Smooth muscle cell (in vitro differentiated cells): Measurements from ENCODE around the gene ABLIM2. TPM values are rescaled to one million over a fixed set of nuclear protein-coding genes. Genes with fewer than 3 reads are reported as not detected.

ENCODE experiments used
- DNase-seq: peaks from one replicate; lab custom pipeline; 2025; ENCODE audit not compliant: unreplicated experiment; lab: John Stamatoyannopoulos, UW
- H2AFZ ChIP-seq: fragments of 200-600 bp; sonication (generic); 2 replicates; pipeline ENCODE4 v1.6.0; 2016; ENCODE audit warnings: antibody characterized with exemption, low read depth, mild to moderate bottlenecking
- H3F3A ChIP-seq: fragments of 200-600 bp; sonication (generic); 2 replicates; pipeline ENCODE4 v1.6.0; 2017; ENCODE audit warnings: antibody characterized with exemption, low read depth
- H3K27ac ChIP-seq: fragments of 200-600 bp; sonication (generic); 2 replicates; pipeline ENCODE4 v1.5.1; 2016; ENCODE audit warnings: low read depth, mild to moderate bottlenecking
- H3K27me3 ChIP-seq: fragments of 200-600 bp; sonication (generic); 2 replicates; pipeline ENCODE4 v1.6.1; 2016; ENCODE audit warnings: low read depth, mild to moderate bottlenecking
- H3K36me3 ChIP-seq: fragments of 200-600 bp; sonication (generic); 2 replicates; pipeline ENCODE4 v1.5.1; 2016; ENCODE audit warnings: low read depth
- H3K4me1 ChIP-seq: fragments of 200-600 bp; sonication (generic); 2 replicates; pipeline ENCODE4 v1.5.1; 2016; ENCODE audit warnings: low read depth
- H3K4me2 ChIP-seq: fragments of 200-600 bp; sonication (generic); 2 replicates; pipeline ENCODE4 v1.6.0; 2016; ENCODE audit warnings: mild to moderate bottlenecking
- H3K4me3 ChIP-seq: fragments of 200-600 bp; sonication (generic); 2 replicates; pipeline ENCODE4 v1.5.1; 2016; ENCODE audit warnings: mild to moderate bottlenecking
- H3K79me2 ChIP-seq: fragments of 200-600 bp; sonication (generic); 2 replicates; pipeline ENCODE4 v1.6.0; 2016; ENCODE audit warnings: low read depth, mild to moderate bottlenecking
- H3K9ac ChIP-seq: fragments of 200-600 bp; sonication (generic); 2 replicates; pipeline ENCODE4 v1.6.0; 2016; ENCODE audit warnings: low read depth
- H3K9me3 ChIP-seq: fragments of 200-600 bp; sonication (generic); replicated peaks from 2 replicates; pipeline ENCODE4 v1.5.1; 2016; ENCODE audit warnings: low read depth
- H4K20me1 ChIP-seq: fragments of 200-600 bp; sonication (generic); 2 replicates; pipeline ENCODE4 v1.6.0; 2016; ENCODE audit warnings: low read depth
- CTCF ChIP-seq: fragments of 200-600 bp; sonication (generic); IDR thresholded peaks from 2 replicates; pipeline ENCODE4 v1.5.1; 2017; ENCODE audit warnings: borderline replicate concordance, mild to moderate bottlenecking, antibody characterized with exemption; ENCODE audit not compliant: insufficient read depth, poor library complexity, severe bottlenecking
- WGBS: methylation state at CpG from one replicate; pipeline ENCODE4 v1.1.7; 2016; ENCODE audit warnings: low lambda C conversion rate; 5-methylcytosine and 5-hydroxymethylcytosine counted together
- polyA plus RNA-seq: library from polyadenylated mRNA; unstranded; fragments of >200 nt; fragmentation: Nextera tagmentation; extraction: Ambion mirVana; gene quantifications from 2 replicates; pipeline ENCODE4 v1.2.1, GENCODE V29; 2016
- total RNA-seq: library from RNA; depleted of rRNA; stranded (reverse); fragments of >200 nt; gene quantifications from 2 replicates; pipeline ENCODE4 v1.2.3, GENCODE V29; 2014

ABLIM2 gene
- total and polyA plus RNA-seq, 2 experiments from 2014 or later, result 0.08 TPM; not detected in 1

GRCh38 chr4:7971159-7971631 lies 187.4 kb downstream of the ABLIM2 start:
- Histone ChIP-seq H3K27me3 (no peaks in the 10 kb centered on the region), H3K27ac (peak overlapping the region; percentile 90), H3K36me3 (no peaks in the 10 kb centered on the region), H3K4me2 (no peak overlapping the region), H3K4me3 (no peak overlapping the region), H3K4me1 (peaks cover 10% of the 10 kb centered on the region), H2AFZ (no peak overlapping the region), H4K20me1 (no peaks in the 10 kb centered on the region), H3K79me2 (no peaks in the 10 kb centered on the region), H3K9ac (no peak overlapping the region), H3K9me3 (no peaks in the 10 kb centered on the region), H3F3A (peaks cover 25% of the 10 kb centered on the region)
- no peak for DNase-seq
- no peak for TF ChIP-seq CTCF
- 89% methylated on average over 2 of the region's 2 CpGs for WGBS

- WGBS, result 81% methylated on average over 11 of the region's 13 CpGs
- Histone ChIP-seq H3K9me3 (no peaks in the 10 kb centered on the region), H3K36me3 (no peaks in the 10 kb centered on the region), H3K4me1 (peaks cover 10% of the 10 kb centered on the region), H2AFZ (no peak overlapping the region), H3F3A (peaks cover 31% of the 10 kb centered on the region), H4K20me1 (no peaks in the 10 kb centered on the region), H3K4me2 (peak overlapping the region; percentile 71), H3K79me2 (no peaks in the 10 kb centered on the region), H3K27me3 (no peaks in the 10 kb centered on the region), H3K27ac (peak overlapping the region; percentile 90), H3K9ac (peak overlapping the region; percentile 33), H3K4me3 (no peak overlapping the region)
- TF ChIP-seq CTCF, result no peak
- no peak for DNase-seq
These were observed 188.2 kb downstream of the ABLIM2 start for GRCh38 chr4:7970361-7970946.

- Histone ChIP-seq H3K9me3 (no peaks in the 10 kb centered on the region), H3K79me2 (no peaks in the 10 kb centered on the region), H3K4me2 (no peak overlapping the region), H3K4me3 (no peak overlapping the region), H3K36me3 (no peaks in the 10 kb centered on the region), H4K20me1 (no peaks in the 10 kb centered on the region), H3K27me3 (no peaks in the 10 kb centered on the region), H3F3A (peaks cover 27% of the 10 kb centered on the region), H3K27ac (peak overlapping the region; percentile 90), H2AFZ (no peak overlapping the region), H3K9ac (no peak overlapping the region), H3K4me1 (peaks cover 10% of the 10 kb centered on the region)
- 63% methylated on average over 16 of the region's 16 CpGs for WGBS
- no peak for TF ChIP-seq CTCF
- no peak for DNase-seq
These were observed 190.2 kb downstream of the ABLIM2 start for GRCh38 chr4:7968262-7968896.
